Fibroblast of the conjunctiva (primary cell): Measurements from ENCODE around the gene RASGRP1.

ENCODE experiments used
- DNase-seq: peaks from one replicate; pipeline ENCODE4 v3.0.0-alpha.2; 2010; ENCODE audit warnings: low read depth

The RASGRP1 gene

DNA sequence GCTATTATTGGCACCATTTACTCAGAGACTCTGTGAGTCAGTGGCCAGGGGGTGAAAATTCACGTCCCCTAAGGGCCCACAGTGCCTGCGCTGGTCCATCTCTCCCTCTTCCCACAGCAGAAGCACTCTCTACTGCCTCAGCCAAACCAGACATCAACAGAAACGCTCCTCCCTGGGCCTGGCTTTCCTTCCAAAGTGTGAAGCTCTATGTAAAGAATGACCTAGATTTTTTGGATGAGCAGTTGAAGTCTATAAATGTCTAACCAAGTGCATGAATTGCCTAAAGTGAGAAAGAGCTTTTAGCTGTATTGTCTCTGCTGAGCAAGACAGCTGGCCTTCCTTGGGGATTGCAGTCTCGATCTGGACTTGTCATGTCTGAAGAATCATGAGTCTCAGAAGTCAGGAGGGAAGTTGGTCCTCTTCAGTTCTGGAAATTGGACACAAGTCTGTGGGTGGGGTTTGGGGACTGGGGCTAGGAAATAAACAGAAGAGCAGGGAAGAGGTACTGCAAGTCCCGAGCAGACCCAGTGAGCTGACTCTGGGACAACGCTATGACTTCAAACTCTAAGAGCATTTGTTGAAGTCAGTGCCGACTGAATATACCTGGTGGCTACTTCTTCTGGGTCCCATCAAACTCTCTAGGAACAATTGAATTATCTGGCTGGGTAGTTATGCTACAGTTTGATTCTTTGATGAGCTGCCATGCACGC, 29.0 kb downstream of the RASGRP1 start:
- DNase-seq = no peak

- no peak for DNase-seq
These were observed 29.9 kb downstream of the RASGRP1 start for GRCh38 chr15:38534691-38535090.

- DNase-seq = no peak
These were observed 30.7 kb downstream of the RASGRP1 start for GRCh38 chr15:38533926-38534325.

DNA sequence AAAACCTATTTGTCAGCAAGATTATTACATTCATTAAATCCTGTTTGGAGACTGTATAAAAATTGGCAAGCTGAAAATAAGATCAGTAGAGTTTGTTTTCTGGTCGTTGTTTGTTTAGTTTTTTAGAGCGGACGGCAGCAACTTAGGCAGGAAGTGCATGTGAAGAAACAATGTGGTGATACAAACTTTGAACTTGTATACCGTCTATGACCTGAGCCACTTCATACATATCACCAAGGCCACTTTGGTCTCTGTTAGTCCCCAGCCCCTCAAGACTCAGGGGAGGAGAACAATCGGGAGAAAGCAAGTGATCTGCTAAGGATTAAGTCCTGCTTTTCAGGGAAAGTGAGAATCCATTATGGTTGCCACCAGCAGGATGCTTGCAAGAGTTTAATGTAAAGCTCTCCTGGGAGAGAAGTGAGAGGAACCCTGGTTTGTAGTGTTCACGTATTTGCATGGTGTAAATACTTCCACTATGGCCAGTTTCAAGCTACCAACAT, 31.1 kb downstream of the RASGRP1 start:
- no peak for DNase-seq

DNA sequence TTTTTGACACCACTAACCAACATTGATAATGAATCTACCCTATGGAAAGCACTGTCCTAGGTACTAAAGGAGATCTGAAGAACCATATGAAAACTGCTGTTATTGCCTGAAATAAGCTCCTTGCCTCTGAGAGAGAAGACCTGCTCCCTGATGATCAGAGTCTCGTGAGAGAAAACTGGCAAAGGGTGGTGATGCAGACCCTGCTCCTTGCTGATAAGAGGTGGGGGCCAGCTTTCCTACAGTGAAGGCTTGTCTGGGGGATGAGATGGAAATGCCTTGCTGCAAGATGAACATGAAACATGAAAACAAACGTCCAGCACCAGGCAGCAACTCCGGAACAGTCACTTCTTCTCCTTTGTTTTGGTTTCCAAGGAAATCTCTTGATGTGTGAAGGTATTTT, 31.9 kb downstream of the RASGRP1 start:
- no peak for DNase-seq

DNA sequence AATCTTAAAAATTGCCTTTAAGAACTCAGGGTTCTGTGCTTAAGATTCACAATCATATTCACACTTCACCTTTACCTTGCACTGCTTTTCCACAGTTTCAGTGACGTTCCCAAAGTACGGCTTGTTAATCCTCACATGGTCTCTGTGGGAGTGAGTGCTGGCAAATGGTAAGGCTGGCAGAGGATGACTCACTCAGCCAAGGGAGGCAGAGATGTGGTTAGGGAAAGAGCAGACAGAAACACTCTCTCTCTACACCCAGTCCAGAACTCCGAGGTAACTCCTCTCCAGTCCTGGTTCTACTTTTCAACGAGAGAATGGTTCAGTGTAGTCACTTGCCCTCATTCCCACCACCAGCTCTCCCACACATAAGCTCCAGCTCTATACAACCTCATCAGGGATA, 33.1 kb downstream of the RASGRP1 start:
- no peak for DNase-seq

DNA sequence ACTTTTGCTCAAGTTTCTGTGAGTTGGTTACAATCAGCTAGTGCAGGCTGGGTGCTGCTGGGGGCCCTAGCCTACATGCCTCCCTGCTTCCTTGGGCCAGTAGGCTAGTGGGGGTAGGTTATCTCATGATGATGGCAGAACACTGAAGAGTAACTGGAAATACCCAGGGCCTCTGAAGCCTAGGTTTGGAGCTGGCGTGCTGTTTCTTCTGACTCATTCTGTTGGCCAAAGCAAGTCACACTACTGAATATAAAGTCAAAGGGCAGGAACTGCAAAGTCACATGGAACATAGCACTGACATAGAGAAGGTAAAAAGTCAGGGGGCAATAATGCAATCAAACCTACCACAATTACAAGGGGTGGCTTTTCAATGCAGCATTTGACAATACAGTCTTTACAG, 34.5 kb downstream of the RASGRP1 start:
- no peak for DNase-seq

GRCh38 chr15:38528294-38528693, 36.3 kb downstream of the RASGRP1 start:
- no peak for DNase-seq

GRCh38 chr15:38526158-38526557, 38.5 kb downstream of the RASGRP1 start:
- no peak for DNase-seq

DNA sequence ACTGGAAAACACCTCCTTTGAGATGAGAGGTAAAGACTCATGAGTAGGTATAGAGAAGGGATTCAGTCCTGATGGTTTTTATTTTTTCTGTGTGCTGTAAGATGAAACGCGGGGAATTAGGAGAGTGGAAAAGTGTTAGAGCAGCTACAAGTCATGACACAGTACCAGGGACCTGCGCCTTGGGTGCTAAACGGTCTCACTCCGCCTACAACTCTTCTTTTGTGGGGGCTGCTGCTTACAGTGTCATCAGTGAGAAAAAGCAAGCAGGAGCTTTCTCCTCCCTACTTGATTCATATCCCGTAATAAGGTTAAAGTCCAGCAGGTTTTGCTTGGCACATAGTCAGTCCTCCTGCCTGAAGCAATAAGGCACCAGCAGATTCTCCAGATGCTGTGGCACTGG, 39.1 kb downstream of the RASGRP1 start:
- DNase-seq = no peak

DNA sequence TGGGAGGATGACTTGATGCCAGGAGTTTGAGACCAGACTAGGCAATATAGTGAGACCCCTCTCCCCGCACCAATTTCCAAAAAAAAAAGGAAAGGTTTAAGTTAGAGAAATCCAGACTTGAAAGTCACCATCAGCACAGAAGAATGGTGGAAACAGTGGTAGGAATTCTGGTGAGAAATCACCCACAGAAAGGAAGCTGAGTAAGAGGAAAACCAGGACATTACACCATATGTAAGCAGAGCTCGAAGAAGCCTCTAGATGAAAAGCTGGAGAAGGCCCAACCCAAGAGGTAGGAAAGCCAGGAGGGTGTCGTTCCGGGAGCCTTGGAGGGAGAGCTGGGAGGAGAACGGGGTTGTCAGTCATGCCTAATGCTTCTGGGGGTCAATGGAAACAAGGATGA, 40.5 kb downstream of the RASGRP1 start:
- no peak for DNase-seq

DNA sequence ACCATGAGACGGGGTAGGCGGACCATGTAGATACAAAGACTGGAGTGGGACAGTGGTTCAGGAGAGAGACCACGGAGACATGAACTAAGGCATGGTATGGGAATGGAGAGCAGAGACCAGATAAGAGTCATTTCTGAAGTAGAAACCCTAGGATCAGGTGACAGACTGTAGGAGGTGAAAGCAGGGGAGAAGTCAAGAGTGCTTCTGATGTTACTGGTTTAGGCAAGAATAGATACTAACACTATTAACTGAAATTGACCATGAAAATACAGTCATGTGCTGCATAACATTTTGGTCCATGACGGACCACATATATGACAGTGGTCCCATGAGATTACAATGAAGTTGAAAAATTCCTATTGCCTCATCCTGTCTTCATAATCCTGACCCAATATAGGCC, 41.7 kb downstream of the RASGRP1 start:
- no peak for DNase-seq

- DNase-seq = no peak
These were observed 43.3 kb downstream of the RASGRP1 start for GRCh38 chr15:38521316-38521715.

- DNase-seq = no peak
These were observed 44.6 kb downstream of the RASGRP1 start for GRCh38 chr15:38520035-38520434.

- DNase-seq = no peak
These were observed 46.5 kb downstream of the RASGRP1 start for GRCh38 chr15:38518084-38518483.

- no peak for DNase-seq
These were observed 47.2 kb downstream of the RASGRP1 start for GRCh38 chr15:38517312-38517975.

DNA sequence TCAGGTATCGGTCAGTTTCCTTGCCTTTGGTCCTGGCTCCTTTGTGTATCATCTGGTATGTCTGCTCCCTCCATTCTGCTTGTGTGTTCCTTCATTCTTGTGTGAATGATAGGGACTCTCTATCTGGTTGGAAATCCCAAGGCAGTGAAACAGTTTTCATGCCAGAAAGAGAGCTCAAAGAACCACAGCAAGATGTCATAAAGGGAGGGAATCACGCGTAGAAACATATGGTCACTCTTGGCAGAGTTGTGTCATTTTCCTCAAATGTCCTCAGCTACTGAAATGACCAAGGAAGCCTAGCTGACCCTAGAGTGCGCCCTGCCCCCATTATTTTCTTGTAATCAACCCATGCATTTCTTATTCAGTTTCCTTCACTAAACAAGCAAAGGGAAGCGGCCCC, 48.0 kb downstream of the RASGRP1 start:
- no peak for DNase-seq

GRCh38 chr15:38514601-38515000, 50.0 kb downstream of the RASGRP1 start:
- DNase-seq = no peak

- no peak for DNase-seq
These were observed 51.7 kb downstream of the RASGRP1 start for GRCh38 chr15:38512901-38513300.

GRCh38 chr15:38509152-38509551, 55.5 kb downstream of the RASGRP1 start:
- DNase-seq = no peak

DNA sequence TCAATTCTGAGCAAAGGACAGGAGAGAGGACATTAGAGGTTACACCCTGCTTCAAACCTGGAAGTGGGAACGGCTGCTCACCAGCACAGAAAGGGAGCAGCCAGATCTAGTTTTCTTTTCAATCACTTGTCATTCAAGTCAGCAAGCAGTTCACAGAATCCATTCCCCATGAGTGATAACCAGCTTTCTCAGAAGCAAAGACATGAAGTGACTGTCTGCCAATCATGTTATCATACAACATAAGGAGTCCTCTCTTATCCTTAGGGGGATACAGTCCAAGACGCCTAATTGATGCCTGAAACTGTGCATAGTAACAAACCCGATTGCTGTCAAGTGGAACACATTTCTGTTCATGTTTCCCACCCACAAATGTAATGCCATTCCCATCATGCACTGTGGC, 56.0 kb downstream of the RASGRP1 start:
- no peak for DNase-seq

DNA sequence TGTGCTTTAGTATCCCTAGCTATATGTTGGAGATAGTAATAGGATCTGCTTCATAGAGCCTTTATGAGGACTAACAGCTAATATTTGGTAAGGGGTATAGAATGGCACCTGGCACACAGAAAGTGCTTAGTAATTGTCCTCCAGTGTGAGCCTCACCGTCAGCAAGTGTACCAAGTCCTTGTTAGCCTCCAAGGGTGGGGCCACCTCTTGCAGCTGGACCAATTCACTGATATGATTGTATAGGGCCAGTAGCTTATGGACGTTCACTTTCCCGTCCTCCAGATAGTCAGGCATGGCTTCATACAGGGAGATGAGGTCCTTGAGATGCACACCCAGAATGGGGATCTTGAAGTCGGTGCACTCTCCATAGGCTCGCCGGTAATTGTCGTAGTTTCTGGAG, 57.0 kb downstream of the RASGRP1 start:
- DNase-seq = no peak

DNA sequence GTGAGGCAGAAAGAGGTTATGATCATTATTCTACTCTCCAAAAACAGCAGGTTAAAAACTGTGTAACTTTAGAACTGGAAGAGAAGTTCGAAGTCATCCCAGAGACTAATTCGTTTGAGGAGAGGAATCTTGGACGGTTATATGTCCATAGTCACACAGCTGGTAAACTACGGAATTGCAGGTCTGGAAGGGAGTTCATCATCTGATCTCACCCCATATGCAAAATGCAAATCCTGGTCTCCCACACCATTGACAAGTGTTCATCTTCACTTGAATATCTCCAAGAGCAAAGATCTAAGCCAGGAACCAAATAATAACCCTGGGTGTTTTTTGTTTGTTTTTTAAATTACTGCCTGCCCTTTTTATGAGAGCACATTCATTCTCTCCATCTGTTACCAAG, 57.6 kb downstream of the RASGRP1 start:
- no peak for DNase-seq
